Medulla oblongata (tissue), 1 donor: ENCODE data around the gene CCNI.
"Not testable (repeated sequence)": the region's sequence is repeated elsewhere in the genome, so short reads cannot be mapped to it uniquely, and the experiment has no call there.

Experiments used
- DNase-seq: peaks from one replicate; pipeline ENCODE4 v3.0.0-alpha.2; 2015; ENCODE audit errors: extremely low spot score

The CCNI gene

GRCh38 chr4:77075869-77076799, at the start of gene CCNI:
TSS of gene CCNI (minus strand) at chr4:77075989. CDS start at chr4:77066362, 9,627 bp downstream.
- peak; percentile 98 for DNase-seq

- DNase-seq: peak; percentile 56
Observed at GRCh38 chr4:77124576-77124975, 48.8 kb upstream of the CCNI start.

- peak; percentile 50 for DNase-seq
Observed at GRCh38 chr4:77123411-77123810, 47.6 kb upstream of the CCNI start.

GRCh38 chr4:77122656-77123055, 46.9 kb upstream of the CCNI start:
- no peak for DNase-seq

GRCh38 chr4:77121736-77122240, 46.0 kb upstream of the CCNI start:
- no peak for DNase-seq

GRCh38 chr4:77120886-77121508, 45.2 kb upstream of the CCNI start:
- DNase-seq: no peak

- DNase-seq: no peak
Observed at GRCh38 chr4:77117721-77118120, 41.9 kb upstream of the CCNI start.

GRCh38 chr4:77113069-77113468, 37.3 kb upstream of the CCNI start:
- DNase-seq: no peak

GRCh38 chr4:77110730-77111129, 34.9 kb upstream of the CCNI start:
- no peak for DNase-seq

- DNase-seq: peak; percentile 55
Observed at GRCh38 chr4:77104791-77105540, 29.2 kb upstream of the CCNI start.

- no peak for DNase-seq
Observed at GRCh38 chr4:77104388-77104787, 28.6 kb upstream of the CCNI start.

GRCh38 chr4:77100234-77100633, 24.4 kb upstream of the CCNI start:
- no peak for DNase-seq

- DNase-seq: no peak
Observed at GRCh38 chr4:77097611-77098010, 21.8 kb upstream of the CCNI start.

GRCh38 chr4:77095101-77095821, 19.5 kb upstream of the CCNI start:
- peak; percentile 85 for DNase-seq

GRCh38 chr4:77094496-77094895, 18.7 kb upstream of the CCNI start:
- no peak for DNase-seq

- no peak for DNase-seq
Observed at GRCh38 chr4:77093401-77093800, 17.6 kb upstream of the CCNI start.

- DNase-seq: no peak
Observed at GRCh38 chr4:77092975-77093374, 17.2 kb upstream of the CCNI start.

GRCh38 chr4:77089866-77090265, 14.1 kb upstream of the CCNI start:
- DNase-seq: no peak

- DNase-seq: not testable (repeated sequence)
Observed at GRCh38 chr4:77087027-77087426, 11.2 kb upstream of the CCNI start.

GRCh38 chr4:77084019-77084639, 8.3 kb upstream of the CCNI start:
- DNase-seq: no peak
